ENCODE data around the gene UNC93B1.

DNA sequence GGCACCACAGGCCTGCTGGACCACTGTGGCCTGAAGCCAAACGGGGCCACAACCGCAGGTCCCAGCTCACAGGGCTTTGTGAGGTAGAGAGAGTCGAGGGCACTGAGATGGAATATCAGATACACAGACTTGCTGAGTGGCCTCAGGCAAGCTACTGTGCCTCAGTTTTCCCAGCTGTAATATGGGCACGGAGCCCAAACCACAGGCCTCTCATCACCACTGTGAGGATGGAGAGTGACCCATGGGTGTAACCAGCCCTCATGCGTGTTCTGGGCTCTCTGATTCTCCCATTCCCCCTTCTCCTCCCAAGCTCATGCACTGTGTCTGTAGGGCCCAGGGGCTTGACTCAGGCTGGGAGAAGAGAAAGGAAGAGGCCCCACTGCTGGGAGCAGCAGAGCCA lies 4.2 kb downstream of the UNC93B1 start:
- TF ChIP-seq, protein P1, sequence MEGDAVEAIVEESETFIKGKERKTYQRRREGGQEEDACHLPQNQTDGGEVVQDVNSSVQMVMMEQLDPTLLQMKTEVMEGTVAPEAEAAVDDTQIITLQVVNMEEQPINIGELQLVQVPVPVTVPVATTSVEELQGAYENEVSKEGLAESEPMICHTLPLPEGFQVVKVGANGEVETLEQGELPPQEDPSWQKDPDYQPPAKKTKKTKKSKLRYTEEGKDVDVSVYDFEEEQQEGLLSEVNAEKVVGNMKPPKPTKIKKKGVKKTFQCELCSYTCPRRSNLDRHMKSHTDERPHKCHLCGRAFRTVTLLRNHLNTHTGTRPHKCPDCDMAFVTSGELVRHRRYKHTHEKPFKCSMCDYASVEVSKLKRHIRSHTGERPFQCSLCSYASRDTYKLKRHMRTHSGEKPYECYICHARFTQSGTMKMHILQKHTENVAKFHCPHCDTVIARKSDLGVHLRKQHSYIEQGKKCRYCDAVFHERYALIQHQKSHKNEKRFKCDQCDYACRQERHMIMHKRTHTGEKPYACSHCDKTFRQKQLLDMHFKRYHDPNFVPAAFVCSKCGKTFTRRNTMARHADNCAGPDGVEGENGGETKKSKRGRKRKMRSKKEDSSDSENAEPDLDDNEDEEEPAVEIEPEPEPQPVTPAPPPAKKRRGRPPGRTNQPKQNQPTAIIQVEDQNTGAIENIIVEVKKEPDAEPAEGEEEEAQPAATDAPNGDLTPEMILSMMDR (conservative IDR thresholded peaks at IDR 0.05), result no peak
- no peak for TF ChIP-seq EZH2 (IDR thresholded peaks at IDR 0.05; ENCODE audit: low read depth)

Measured in PC-9 (cell line).